PC-3 (cell line): Measurements from ENCODE around the gene HTR3B.

ENCODE experiments used
- EZH2 ChIP-seq: fragments of 300-600 bp; sonication (generic); IDR thresholded peaks from one replicate; pipeline ENCODE4 v1.6.1; 2017; ENCODE audit warnings: antibody characterized with exemption, mild to moderate bottlenecking, low read length; ENCODE audit not compliant: unreplicated experiment
- TF ChIP-seq, protein P1 (sequence below): fragments of 300-600 bp; sonication (generic); conservative IDR thresholded peaks from 2 replicates; pipeline ENCODE4 v1.5.1; 2017; ENCODE audit warnings: antibody characterized with exemption, low read depth, mild to moderate bottlenecking, low read length

DNA sequence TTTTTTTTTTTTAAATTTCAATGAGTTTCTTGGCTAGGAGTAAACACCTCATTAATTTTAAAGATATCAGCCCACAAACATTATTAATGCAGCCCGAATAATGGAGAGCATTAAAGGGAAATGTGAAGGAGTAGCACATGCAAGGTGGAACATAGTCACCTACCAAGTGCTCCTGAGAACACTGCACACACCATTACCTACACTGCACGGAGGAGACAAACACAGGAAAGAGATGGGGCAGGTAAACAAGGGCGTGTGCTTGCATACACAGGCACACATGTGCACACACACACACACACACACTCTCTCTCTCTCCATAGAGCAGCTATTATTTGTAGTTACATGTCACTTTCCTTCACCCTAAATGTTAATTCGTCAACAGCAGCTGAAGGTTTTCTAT, 30.2 kb downstream of the HTR3B start:
- no peak for TF ChIP-seq EZH2
- TF ChIP-seq, protein P1, sequence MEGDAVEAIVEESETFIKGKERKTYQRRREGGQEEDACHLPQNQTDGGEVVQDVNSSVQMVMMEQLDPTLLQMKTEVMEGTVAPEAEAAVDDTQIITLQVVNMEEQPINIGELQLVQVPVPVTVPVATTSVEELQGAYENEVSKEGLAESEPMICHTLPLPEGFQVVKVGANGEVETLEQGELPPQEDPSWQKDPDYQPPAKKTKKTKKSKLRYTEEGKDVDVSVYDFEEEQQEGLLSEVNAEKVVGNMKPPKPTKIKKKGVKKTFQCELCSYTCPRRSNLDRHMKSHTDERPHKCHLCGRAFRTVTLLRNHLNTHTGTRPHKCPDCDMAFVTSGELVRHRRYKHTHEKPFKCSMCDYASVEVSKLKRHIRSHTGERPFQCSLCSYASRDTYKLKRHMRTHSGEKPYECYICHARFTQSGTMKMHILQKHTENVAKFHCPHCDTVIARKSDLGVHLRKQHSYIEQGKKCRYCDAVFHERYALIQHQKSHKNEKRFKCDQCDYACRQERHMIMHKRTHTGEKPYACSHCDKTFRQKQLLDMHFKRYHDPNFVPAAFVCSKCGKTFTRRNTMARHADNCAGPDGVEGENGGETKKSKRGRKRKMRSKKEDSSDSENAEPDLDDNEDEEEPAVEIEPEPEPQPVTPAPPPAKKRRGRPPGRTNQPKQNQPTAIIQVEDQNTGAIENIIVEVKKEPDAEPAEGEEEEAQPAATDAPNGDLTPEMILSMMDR: no peak
